Measurements from ENCODE around the gene GOSR1.
"Not testable (repeated sequence)": the region's sequence is repeated elsewhere in the genome, so short reads cannot be mapped to it uniquely, and the experiment has no call there.

Gene GOSR1

DNA sequence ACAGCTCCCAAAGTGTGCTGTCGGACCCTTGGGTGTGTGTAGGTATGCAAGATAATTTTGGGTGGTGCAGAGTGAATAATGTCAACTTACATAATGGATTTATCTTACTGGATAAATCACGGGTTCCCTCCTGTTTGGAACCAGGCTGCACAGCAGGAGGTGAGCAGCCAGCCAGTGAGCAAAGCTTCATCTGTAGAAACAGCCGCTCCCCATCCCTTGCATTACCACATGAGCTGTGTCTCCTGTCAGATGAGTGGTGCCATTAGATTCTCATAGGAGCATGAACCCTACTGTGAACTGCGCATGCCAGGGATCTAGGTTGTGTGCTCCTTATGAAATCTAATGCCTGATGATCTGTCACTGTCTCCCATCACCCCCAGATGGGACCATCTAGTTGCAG lies 72.0 kb downstream of the GOSR1 start:
- not testable (repeated sequence) for DNase-seq

DNA sequence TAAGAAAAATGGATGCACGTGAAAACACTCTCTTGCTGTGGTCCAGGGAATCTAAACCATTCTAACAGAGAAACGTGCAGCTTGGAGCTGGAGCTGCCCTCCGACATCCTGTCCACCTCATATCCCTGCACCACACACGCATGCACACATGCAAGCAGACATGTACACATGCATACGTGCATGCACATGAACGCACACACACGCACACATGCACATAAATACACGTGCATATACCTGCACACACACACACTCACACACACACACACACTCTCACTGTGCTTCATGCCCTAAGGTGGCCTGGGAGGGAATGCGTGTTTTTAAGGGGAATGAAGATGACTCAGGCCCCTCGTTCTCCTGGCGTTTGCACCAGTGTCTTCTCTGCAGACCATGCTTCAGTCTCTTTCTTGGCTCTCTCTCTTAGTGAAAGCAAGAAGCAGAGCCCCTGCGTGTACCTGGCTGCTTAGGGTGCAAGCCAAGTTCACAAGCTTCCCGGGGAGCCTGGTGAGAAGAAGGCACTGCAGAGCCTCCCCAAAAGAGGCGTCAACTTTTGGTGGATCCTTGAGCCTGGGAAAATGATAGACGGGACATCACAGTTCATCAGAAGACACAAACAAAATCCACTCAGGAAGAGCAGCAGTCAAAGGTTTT lies 72.8 kb downstream of the GOSR1 start:
- no peak for DNase-seq

DNA sequence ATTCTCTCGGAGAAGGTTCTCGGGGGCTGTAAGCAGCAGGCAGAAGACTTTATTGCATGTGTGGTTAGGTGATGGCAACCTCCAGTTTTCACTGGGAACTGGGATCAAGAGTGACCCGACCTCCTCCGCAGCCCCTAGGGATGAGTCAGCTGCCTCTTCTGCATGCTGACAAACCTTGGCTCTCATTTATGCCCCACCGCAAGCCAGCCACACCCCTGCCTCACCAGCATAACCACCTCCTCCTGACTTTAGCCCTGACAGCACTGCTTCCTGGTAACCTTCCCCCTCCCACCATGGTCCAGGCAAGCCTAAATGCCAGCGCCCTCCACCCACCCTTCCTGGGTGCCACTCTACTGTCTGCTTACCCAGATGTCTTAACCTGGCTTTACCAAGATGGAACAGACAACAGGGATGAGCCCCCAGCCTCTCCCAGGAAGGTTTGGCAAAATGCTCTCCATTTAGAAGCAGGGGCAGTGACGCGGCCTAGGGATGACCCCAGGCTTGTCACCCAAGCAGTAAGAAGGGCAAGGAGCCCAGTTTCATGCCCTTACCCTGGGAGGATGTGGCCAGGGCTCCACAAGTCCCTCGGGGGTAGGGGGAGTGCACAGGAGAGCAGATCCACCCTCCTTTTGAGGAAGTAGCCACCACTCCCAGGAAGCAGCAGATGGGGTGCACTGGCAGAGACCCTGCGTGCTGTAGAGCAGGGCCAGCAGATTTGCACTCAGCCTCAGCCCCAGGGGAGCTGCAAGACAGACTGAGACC lies 73.5 kb downstream of the GOSR1 start:
- DNase-seq = no peak

DNA sequence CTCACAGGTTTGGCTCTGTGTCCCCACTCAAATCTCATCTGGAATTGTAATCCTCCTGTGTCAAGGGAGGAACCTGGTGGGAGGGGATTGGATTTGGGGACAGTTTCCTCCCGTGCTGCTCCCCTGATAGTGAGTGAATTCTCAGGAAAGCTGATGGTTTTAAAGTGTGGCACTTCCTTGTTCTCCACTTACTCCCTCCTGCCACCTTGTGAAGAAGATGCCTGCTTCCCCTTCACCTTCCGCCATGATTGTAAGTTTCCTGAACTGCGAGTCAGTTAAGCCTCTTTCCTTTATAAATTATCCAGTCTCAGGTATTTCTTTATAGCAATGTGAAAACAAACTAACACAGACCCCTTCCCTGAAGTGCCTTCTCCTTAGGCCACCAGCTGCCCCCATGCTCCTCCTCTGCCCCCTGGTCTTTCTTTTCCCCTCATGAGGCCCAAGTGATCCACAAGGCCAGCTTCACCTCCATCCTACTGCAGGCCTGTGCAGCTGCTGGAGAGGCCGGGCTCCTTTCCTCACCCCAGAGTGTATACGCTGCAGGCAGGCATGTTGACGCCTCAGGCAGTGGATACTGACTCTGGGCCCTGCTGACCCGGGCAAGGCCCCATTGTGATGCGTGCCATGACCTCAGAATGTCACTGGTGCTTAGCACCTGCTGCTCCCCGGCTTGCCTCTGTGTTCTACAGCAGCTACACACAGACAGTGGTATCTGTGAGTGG lies 74.2 kb downstream of the GOSR1 start:
- not testable (repeated sequence) for DNase-seq

DNA sequence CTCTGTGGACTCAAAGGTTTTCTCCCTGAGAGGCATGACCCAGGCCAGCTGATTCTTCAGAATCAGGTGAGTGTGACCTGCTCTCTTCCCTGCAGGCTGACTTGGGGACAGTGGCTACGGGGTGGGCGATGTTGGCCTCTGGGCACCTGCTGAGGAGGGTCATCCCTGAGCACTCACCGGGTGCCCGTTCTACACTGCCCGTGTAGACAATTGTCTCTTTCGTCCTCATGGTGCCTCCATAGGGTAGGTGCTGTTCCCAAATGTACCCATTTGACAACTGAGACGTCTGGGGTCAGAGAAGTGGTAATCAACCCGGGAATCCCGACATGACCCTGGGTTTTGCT lies 74.8 kb downstream of the GOSR1 start:
- no peak for DNase-seq

DNA sequence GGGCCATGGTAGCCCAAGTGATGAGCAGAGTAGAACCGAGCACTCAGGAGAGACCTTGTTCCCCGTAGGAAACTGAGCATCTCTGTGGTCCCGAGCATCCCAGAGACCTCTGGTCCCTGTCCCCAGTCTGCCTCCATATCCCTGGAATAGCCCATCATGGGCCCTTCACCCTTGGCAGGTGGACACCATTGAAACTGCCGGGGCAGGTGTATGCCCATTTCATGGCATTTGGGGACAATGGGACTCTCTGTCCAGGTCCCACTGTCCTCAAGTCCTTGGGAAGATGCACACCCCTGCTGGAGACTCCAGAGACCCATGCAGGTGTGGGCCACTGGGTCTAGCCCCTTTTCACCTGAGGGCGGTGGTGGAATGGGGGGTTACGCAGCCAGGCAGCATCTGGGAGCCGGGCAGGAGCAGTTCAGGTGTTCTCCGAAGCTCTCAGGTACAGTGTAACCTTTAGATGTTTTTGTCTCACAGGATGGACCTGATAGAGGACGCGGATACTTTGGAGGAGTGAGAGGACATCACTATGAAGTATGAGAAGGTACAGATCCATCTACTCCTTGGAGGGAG lies 75.9 kb downstream of the GOSR1 start:
- DNase-seq = no peak

DNA sequence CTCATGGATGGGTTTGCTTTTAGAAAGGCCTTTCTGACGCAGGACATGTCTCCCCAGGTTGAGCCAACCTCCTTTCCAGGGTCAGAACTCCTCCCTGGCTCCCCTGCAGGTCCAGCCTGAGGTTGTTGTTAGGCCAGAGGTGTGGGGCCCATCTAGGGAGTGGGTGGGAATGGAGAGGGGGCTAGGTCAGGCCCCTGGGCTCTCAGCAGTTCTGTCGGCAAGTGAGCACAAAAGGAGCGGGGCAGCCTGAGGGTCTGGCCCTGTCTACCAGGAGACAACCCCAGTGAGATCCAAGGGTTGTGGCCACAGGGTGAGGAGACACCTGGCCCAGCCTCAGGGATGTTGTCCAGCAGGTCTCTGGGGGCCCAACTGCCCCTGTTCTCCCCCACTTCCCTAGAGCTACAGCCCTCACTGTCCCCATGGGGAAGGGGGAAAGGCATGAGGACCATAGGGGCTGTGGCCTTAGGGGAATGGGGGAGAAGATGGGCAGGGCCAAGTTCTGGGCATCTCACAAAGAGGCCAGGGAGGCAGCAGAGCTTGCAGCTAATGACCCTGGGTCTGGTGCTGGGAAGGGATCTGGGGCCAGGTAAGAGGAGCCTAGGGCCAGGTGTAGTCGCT lies 76.7 kb downstream of the GOSR1 start:
- DNase-seq = not testable (repeated sequence)

DNA sequence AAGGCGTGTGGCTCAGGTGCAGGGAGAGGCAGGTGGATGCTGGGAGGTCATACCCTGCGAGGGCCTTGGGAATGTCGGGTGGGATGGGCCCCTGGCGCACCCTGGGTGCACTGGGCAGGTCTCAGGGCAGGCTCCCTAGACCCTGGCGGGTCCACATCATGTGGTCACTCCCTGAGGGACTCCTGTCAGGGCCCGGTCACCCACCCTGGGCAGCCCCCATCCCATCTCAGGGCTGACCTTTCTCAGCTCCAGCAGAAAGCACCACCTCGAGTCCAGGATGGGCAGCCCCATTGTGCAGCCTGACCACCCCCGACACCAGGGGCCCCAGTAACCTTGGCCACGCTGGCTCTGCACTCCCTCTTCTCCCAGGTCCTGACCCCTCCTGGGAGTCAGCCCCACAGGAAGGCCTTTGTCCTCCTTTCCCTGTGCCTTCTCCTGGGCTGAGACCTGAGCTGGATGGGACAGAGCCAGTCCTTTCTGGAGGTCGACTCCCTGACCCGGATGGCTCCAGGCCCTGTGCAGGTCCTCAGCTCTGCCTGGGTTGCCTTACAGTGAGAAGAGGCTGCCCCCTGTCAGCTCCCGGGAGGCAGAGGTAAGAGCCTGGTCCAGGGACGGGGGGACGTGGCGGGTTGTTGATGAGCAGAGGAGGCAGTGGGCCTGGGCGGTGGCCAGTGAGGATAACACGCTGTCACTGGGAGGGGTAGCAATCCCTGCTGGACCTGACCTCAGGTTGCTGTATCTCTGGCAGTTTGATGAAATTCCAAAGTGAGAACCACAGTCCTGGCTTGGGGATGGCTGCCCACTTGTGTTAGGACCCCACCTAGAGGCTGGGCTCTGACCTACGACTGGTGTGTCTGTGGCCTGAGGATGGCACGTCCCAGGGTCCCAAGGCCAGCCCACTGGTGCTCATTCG lies 77.9 kb downstream of the GOSR1 start:
- DNase-seq = no peak

DNA sequence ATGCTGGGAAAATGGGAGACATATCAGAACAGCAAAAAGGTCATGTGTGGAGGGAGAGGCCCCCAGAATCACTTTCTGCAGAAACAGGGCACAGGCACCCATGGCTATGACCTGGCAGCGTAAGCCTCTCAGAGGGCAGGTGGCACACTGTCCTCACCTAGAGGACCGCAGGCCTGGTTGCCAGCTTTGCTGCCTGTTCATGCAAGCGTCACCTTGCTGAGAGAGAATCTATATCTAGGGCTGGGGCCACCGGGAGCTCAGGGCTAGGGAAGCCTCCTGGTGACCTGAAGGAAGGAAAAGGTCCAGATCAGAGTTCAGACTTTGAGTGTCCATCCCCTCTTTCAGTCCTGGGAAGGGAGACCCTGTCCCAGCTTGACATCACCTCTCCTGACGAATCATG lies 78.7 kb downstream of the GOSR1 start:
- no peak for DNase-seq

DNA sequence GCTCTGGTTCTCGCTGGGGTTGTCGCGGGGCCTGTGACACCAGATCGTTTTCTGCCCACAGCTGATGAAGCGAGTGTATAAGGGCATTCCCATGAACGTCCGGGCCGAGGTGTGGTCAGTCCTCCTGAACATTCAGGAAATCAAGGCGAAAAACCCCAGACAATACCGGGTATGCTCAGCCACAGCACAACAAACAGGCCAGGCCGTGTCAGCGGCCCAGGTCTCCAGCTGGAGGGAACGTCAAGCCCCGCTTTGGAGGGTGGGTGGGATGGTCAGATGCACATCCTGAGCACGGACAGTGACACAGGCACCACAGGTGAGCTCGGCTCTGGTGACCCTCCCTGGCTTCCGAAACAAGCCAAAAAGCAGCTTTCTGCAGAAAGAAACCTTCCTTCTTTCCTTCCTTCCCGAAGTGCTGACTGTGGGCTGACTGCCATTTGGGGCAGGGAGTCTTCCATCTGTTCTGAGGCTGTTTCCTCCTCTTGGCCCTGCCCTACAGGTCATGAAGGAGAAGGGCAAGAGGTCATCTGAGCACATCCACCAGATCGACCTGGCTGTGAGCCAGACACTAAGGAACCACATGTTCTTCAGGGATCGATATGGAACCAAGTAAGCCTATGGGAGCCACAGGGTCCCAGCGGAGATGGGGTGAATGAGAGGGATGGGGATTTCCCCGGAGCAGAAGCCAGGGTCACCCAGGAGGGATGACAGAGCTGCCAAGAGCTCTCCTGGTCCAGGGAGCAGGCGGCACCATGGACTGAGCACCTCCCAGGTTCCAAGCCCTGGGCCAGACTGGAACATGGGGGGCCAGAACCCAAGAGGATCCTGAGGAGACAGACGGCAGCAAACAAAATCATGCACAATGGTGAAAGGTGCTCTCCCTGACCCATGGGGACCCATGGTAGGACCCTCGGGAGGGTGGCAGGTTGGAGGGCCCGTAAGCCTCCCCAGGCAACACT lies 79.4 kb downstream of the GOSR1 start:
- no peak for DNase-seq

DNA sequence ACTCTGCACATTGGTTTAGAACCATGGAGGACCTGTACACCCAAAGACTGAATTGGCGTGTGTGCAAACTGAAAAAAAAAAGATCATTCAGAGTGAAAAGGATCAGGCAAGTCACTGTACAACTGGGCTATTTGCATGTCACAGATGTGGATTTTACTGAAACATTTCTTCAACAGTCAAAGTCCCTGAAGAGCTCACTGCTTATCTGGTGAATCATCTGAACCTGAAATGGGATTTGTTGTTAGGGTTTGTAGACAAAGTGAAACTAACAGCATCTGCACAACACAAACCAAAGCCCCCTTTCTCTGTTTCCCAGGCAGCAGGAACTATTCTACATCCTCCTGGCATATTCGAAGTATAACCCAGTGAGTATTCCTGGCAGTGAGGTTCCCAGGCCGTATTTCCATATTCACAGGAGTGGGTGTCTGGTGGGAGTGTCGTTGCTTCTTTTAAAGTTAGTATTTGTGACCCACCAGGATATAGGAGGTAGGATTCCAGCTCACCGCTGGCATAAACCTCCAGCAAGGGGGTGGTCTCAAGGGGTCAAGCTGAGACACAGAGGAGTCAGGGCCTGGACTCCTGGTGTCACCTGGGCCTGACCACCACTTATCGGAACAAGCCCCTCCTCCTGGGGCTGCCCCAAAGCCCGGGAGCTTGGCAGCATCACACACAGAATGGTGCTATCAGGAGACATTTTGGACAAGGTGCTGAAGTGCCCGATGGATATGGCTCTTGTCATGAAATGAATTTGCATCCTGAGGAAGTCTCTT lies 80.9 kb downstream of the GOSR1 start:
- DNase-seq = no peak

DNA sequence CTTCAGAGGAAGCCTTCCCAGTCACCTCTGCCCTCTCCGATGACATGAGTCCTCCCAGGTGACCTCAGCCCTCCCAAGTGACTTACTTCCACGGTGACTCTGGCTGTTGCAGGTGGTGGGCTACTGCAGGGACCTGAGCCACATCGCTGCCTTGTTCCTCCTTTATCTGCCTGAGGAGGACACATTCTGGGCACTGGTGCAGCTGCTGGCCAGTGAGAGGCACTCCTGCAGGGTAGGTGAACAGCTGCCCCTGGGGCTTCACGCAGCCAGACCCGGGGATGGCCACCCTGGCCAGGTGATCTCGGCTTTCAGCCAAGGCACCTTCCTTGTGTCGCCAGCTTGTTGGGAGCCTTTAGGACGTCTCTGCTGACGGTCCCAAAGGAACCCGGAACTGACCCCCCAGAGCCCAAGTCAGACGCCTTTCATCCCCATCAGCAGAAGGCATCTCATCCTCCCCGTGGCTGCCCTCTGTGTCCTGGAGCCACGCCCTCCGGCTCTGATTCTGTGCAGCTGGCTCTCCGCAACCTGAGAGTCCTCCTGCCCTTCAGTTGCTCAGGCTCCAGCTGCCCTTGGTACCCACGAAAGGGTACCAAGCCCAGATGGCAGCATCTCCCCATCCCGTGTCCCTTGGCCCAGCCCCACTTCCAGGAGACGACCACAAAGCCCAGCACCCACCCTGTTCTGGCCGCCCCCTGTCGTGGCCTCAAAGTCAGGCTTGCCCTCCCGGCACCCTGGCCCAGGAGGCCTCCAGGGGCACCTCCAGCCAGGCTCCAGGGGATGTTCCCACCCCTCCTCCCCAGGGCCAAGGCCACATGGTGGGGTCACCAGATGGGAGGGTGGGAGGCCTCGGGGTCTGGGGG lies 81.7 kb downstream of the GOSR1 start:
- no peak for DNase-seq

DNA sequence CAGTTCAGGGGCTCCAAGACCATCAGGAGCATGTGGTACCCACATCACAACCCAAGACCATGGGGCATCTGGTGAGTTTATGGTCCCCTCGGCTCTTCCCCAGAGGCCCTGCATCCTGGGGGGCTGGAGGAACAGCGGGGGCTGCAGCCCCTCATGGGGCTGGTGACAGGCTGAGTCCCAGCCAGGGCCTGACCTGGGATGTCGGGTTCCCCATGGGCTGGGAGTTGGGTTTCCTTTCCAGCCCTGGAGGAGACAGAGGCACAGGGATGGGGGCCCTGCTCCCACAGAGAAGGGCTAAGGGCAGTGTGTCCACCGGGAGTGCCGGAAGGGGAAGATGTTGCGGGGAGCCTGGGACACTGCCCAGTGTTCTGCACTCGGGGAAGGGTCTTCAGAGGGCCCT lies 82.4 kb downstream of the GOSR1 start:
- DNase-seq = no peak

DNA sequence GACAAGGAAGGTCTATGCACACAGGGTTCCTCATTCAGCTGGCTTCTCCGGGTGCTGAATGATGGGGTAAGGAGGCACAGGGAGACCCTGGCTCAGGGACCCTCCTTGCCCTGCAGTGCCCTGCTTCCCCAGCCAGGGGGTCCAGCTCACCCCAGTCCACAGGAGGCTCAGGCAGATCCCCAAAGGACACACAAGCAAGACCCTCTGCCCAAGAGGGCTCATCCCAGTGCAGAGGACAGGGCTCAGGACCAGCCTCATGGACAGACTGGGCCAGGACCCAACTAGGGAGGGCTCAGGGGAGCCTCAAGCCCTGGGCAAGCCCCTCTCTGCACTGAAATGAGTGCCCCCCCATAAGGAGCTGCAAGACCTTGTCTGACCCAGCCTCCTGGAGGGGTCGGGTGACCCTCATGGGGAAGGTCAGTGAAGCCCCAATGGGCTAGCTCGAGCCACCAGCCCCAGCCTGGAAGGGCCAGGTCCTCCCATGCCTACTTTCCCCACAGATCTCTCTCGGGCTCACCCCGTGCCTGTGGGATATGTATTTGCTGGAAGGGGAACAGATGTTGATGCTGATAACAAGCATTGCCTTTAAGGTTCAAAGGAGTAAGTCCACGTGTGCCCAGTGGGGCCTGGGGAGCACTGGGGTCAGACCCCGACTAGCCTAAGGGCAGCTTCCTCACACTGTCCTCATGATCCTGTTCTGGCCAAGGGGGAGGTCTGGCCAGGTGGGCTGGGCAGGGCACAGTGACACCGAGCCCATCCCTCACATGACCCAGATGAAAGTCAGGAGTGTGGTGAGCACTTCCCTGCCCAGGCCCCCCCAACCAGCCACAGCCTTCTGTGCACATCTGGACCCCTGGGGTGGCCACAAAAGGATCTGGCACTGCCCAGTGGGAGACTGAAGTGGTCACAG lies 83.2 kb downstream of the GOSR1 start:
- DNase-seq = not testable (repeated sequence)

DNA sequence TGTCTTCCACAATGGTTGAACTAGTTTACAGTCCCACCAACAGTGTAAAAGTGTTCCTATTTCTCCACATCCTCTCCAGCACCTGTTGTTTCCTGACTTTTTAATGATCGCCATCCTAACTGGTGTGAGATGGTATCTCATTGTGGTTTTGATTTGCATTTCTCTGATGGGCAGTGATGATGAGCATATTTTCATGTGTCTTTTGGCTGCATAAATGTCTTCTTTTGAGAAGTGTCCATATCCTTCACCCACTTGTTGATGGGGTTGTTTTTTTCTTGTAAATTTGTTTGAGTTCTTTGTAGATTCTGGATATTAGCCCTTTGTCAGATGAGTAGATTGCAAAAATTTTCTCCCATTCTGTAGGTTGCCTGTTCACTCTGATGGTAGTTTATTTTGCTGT lies 84.6 kb downstream of the GOSR1 start:
- DNase-seq = not testable (repeated sequence)

DNA sequence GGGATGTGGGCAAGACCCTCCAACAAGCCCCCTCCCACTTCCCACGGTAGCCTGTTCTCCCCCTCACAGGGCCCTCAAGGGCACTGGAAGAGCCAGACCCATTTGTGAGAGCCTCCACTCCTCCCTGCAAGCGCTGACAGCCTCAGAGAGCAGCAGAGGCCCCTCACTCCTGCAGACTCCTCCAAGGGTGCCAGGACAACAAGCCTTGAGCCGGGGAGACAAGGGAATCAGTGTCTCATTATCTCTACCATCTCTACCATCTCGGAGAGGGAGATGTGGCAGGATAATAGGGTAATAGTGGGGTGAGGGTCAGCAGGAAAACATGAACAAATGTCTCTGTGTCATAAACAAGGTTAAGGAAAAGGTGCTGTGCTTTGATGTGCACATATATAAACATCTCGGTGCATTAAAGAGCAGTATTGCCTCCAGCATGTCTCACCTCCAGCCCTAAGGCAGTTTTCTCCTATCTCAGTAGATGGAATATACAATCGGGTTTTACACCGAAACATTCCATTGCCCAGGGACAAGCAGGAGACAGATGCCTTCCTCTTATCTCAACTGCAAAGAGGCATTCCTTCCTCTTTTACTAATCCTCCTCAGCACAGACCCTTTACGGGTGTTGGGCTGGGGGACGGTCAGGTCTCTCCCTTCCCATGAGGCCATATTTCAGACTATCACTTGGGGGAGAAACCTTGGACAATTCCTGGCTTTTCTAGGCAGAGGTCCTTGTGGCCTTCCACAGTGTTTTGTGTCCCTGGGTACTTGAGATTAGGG lies 86.1 kb downstream of the GOSR1 start:
- not testable (repeated sequence) for DNase-seq

DNA sequence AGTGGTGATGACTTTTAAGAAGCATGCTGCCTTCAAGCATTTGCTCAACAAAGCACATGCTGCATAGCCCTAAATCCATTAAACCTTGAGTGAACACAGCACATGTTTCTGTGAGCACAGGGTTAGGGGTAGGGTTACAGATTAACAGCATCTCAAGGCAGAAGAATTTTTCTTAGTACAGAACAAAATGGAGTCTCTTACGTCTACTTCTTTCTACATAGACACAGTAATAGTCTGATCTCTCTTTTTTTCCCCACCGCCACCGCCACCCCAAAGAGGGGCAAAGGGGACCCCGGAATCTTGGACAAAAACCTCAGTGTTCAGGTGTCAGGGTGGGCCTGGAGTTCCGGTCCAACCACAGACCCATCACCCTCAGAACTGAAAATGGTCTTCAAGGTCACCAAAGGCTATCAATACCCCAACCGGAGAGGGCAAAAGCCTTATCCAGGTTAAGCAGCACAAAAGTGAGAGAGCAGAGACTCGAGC lies 86.7 kb downstream of the GOSR1 start:
- not testable (repeated sequence) for DNase-seq
